Stimulated activated CD4-positive, alpha-beta T cell treated with anti-CD3 and anti-CD28 coated beads, Interleukin-2, amount 100 ng/mL, for 24 hours (primary cell): Measurements from ENCODE around the gene GXYLT2.
"Not testable (repeated sequence)": the region's sequence is repeated elsewhere in the genome, so short reads cannot be mapped to it uniquely, and the experiment has no call there.

Experiments used
- DNase-seq, 2 donors: peaks; one replicate each; pipeline ENCODE4 v3.0.0-alpha.2; 2020

GXYLT2 gene

DNA sequence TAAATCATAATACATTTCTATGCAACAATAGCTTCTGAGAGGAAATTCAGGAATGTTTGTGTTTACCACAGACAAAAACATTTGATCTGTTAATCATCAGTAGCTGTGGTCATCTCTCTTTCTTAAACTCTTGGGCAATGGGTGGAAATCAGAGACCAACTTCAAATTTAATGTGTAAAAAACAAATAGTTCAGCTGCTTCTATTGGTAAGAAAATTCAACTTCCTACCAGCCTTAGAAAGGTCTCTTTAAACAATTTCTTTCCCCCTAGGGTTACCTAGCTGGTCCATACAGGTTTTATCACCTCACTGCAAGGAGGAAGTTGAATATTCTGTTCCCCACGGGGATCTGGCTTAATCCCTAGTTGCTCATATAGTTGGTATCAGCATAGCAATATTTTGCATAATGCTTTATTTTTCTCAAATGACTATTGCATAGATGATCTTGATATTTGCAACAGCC, 88.5 kb downstream of the GXYLT2 start:
- DNase-seq, result no peak

DNA sequence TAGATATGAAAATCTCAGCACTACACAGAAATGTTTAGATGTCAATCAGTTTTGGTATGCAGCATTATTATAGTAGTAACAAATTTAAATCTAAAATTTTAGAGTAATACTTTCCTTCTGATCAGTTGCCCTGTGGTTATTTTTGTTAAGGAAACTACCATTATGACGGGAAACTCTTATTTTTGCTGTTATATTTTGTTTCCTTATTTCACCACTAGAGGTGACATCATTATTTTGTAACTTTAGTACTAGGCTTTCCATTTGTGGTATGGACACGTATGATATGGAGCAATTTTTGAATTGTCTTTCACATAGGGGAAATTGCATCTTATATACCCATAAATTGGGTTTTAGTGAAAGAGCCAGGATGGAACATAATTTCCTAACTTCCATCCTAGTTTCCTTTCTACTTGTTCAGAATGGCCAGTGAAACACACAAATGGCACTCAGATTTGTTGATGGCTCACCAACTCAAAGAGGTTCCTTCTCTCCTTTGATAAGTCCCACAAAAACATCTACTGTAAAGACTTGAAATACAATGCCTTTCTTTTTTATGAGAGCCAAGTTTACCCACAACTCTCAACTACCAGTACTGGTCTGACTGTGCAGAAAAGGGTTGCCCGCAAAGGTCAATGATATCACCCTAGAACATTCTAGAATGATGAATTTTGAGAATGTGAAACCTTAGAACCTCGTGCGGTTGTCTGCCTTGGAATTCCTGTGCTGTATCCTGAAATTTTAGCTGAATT, 89.4 kb downstream of the GXYLT2 start:
- no peak for DNase-seq

DNA sequence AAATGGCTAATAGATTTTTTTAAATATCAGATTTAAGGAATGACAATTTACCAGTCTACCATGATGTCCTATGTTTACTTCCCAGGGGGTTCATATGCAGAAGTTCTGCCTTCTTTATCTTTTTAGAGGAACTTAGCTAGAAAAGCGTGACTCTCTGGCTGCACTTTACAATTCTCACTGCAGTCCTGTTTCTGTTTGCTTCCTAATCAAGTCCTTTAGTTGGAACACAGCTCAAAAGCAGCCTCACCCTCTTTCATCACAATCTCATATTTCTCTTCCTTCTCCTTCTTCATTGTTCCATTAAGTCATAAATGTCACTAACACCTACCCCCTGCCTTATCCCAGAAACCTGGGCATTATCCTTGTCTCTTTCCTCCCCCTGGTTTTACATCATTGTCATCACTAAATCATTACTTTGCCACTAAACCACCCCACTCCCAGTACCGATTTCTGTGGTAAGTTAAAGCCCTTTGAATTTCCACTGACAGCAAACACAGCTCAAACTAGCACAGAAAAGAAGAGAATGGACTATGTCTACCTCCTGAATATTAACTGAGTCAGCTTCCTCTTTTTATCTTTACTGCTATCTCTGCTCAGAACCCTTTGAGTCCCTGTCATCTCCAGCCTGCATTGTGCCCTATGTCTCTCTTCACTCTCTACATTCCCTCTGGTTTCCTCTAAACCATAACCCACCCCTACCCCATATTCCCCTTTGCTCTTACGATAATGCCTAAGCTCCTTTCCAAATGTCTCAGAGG, 94.9 kb downstream of the GXYLT2 start:
- DNase-seq, result no peak

DNA sequence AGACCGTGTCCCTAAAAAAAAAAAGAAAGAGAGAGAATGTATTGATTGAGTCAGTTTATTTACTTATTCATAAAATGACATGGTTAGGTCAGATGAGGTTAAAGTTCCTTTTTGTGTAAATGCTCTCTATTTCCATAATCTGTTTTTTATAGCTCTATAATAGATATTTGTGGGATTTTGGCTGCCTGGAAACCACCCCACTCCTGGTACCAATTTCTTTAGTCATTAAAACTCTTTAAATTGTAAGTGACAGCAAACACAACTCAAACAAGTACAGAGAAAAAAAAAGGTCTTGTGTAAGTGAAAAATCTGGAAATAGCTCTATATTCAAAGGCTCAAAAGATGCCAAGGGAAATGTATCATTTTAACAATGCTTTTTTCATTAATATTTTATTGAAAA, 97.7 kb downstream of the GXYLT2 start:
- no peak for DNase-seq

DNA sequence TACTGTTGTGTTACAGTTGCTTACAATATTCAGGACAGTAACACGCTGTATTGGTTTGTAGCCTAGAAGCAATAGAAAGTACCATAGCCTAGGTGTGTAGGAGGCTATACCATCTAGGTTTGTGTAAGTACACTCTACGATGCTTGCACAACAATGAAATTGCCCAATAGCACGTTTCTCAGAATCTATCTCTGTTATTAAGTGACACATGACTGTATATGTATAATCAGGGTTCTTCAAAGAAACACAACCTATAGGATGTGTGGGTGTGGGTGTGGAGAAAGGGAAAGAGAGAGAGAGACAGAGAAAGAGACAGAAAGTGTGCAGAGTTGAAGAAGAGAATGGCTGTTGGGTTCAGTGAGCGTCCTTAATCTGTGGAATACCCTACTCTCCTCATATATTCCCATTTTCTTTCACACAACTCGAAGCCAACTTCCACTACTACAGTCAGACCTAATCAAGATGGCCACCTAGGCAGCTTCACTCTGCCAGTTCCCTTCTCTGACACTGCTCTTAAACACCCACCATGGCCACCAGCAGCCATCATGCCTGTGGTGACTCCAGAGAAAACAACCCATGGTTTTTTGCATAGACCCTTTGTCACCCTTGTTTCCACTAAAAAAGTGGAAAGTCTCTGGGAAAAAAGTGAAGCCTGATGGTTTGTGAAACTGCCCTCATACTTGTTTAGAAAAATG, 103.0 kb downstream of the GXYLT2 start:
- no peak for DNase-seq

DNA sequence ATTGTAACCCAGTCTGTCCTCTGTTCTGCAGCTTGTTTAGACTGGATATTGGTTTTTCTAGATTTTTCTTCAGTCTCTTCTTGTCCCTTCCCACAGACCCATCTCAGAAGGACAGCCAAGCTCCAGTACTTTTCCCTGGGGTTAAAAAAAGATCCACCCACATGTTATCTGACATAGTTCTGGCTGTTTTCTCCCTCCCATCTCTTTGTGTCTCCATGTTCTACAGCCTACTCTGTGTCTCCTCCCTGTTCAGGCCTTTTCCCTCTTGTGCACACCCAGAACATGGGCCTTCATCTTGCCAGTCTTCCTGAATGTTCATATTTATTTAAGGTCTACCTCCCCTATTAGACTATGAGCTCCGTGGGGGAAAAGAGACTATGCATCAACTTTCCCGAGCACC, 103.7 kb downstream of the GXYLT2 start:
- DNase-seq, result no peak

DNA sequence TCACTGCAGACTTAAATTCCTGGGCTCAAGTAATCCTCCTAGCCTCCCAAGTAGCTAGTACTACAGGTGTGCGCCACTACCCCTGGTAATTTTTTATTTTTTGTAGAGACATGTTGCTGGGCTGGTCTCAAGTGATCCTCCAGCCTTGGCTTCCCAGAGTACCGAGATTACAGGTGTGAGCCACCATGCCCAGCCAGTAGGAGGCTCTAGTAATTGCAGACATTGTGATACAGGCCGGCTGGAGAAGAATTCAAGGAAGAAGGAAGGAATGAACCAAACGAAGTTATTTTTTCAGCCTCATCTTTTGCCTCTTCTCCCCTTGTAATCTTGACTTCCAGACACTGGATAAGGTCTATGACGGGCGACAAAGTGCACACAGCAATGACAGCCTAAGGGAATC, 105.5 kb downstream of the GXYLT2 start:
- DNase-seq, result no peak

DNA sequence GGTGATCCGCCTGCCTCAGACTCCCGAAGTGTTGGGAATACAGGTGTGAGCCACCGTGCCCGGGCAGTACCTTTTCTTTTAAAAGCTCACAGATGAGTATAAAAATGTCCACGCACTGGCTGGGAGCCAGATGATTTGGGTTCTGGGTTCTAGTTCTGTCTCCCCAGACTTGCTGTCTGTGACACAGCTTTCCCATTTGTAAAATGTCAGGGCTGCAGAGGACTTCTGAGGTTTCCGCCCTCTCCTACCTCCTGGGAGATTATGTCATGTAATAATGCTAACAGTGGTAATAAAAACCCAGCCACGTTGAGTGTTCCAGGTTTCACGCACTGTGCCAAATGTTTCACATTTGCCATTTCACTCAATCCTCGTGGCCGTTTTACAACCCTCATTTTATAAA, 107.5 kb downstream of the GXYLT2 start:
- DNase-seq, result no peak

DNA sequence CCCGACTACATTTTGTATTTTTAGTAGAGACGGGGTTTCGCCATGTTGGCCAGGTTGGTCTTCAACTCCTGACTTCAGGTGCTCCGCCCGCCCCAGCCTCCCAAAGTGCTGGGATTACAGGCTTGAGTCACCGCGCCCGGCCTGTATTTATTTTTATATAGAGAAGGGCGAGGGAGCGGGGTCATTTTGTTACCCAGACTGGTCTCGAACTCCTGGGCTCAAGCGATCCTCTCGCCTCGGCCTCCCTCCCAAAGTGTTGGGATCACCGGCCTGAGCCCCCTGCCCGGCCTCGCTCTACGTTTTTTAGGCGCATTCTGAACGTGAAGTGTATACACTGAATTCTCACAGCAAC, 108.3 kb downstream of the GXYLT2 start:
- no peak for DNase-seq

DNA sequence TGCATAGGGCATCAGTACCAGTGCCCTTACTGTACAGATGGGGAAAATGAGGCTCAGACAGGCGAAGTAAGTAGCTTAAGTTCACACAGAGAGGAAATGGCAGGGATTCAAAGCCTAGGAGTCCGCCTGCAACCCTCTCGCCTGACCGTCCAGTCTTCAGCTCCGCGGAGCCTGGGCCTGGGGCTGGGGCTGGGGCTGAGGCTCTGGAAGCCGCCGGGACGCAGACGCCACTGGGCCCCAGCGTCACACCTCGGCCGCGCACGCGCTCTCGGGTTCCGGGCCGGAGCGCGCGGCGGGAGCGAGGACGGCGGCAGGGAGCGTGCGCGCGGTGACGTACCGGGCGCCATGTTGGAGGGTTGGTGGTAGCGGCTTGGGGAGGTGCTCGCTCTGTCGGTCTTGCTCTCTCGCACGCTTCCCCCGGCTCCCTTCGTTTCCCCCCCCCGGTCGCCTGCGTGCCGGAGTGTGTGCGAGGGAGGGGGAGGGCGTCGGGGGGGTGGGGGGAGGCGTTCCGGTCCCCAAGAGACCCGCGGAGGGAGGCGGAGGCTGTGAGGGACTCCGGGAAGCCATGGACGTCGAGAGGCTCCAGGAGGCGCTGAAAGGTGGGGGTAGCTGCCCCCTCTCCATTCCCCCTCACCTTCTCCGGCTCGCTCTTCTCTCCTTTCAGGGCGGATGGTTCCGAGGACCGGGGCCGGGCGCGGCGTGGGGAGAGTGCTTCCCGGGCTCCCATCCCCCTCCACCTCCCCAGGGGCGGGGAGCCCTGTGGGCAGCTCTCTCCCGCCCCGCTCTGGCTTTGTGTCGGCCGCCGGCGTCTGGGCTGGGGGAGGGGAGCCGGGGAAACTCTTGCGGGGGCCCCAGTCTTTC, 108.9 kb downstream of the GXYLT2 start, which contains the start of gene PPP4R2:
PPP4R2 (plus strand) TSS at position 339 of the 861 bp plus-strand sequence; CDS start at position 566, 227 bp downstream.
- DNase-seq, result peak; percentile 90 to 93

DNA sequence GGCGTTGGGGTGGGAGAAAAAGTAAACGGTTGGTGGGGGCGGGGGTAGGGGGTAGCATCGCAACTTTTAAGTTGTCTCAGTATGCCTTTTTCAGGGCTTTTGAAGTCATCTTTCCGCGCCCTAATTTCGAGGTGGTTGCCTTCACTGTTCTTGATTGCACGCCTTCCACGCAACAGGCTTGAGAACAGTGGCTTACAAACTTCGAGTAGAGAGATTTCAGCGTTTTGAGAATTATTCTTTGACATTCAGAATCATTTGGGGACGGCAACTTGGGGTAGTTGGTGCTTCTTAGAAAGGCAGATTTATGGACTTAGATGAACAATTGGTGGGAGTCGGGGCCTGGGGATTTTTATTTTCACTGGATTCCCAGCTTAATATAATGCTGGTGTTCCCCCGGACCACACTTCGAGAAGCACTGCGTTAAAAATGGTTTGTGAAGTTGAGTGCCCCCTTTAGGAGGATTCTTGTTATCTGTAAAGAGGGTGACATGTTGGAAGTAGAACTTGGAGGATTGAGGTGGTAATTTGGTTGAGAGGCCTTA, 109.6 kb downstream of the GXYLT2 start:
- peak in 1 of 2 donors; percentile 37 for DNase-seq

DNA sequence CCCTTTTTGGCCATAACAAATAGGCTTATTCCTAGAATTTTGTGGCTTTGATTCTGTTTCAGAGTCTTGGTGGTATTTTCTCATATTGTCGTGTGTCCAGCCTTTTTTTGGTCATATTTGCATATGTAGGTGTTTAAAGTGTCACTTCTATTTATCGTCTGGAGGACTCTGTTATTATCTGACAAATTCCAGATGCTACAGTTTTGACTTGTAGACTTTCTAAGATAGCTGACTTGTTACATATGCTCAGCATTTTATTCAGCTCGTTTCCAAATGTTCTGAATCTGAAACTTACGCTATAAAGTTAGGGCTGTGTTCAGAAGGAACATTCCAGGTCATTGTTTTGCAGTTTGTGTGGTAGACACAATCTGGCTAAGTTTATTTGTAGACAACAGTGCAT, 110.6 kb downstream of the GXYLT2 start:
- DNase-seq, result no peak

DNA sequence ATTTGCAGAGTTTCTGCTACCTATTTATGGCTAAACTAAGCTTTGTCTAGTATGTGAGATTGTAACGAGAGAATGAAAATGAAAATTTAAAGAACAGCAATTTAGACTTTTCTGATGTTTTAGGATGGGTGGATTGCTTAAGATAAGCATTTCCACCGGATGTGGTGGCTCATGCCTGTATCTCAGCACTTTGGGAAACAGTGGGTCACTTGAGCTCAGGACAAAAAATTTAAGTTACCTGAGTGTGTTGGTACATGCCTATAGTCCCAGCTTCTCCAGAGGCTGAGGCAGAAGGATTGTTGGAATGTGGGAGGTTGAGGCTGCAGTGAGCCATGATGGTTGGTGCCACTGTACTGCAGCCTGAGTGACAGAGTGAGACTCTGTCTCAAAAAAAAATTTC, 112.1 kb downstream of the GXYLT2 start:
- DNase-seq, result no peak

DNA sequence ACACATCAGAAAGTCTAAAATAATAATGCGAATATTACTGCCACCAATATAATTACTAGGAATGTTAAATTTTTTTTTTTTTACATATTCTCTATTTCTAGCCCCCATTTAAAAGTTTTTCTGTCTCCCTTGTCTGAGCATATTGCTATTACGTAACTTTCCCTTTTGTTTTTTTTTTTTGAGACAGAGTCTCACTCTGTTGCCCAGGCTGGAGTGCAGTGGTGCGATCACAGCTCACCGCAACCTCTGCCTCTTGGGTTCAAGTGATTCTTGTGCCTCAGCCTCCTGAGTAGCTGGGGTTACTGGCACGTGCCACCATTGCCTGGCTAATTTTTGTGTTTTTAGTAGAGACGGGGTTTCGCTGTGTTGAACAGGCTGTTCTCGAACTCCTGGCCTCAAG, 115.2 kb downstream of the GXYLT2 start:
- not testable (repeated sequence) for DNase-seq

DNA sequence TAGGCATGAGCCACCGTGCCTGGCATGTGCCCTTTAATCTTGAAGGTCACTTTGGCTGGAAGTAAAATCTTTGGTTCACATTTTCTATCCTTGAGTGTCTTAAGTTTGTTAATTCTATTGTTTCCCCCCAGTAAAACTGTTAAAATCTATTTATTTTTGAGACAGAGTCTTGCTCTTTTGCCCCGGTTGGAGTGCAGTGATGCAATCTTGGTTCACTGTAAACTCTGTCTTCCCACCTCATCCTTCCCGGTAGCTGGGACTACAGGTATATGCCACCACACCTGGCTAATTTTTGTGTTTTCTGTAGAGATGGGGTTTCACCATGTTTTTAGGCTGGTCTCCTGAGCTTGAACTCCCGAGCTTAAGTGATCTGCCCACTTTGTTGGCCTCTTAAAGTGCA, 116.5 kb downstream of the GXYLT2 start:
- DNase-seq, result no peak

DNA sequence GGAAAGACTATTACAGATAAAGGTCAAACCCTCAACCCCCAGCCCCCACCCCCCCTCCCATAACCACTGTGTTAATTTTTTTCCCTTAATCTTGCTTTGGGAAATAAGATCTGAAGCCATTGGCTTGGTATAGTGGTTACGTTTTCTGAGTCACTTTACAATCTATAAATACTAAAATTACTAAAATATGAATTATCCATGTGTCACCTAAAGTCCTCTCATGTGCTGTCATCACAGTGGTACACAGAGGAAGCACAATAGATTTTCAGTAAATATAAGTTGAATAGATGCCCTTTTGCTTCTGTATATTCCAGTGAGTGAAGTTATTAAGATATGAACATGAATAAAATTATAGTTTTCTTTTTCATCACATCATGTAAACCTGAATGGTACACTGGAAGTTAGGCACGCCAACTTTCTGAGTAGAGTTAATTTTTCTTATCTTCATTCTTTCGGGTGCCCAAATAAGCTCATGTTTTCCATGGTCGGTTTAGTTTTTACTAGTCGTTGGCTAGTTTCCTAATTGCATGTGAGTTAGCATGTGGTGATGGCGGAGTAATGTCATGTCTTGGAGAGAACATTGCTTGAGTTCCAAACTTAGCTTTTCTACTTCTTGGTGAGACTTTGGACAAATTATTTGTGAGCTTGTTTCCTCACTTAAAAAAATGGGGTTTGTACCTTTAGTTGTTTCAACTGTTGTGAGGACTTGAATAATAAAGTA, 120.3 kb downstream of the GXYLT2 start:
- DNase-seq, result no peak

DNA sequence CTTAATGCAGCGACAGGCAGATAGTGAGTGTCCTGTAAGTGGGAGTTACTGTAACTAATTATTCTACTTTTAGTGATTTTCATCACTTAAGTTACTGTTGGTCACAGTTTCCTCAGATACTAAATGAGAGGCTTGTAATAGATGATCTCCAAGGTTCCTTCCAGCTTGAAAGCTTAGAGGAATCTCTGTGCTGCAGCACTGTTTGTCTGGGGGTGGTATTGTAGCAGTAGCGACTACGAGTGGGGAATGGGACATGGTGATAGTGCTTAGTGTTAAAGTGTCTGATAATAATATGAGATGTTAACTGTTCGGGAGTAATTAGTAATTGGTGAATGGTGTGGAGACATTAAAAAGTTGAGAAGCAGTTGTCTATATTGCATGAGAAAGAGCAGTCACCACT, 121.2 kb downstream of the GXYLT2 start:
- no peak for DNase-seq

DNA sequence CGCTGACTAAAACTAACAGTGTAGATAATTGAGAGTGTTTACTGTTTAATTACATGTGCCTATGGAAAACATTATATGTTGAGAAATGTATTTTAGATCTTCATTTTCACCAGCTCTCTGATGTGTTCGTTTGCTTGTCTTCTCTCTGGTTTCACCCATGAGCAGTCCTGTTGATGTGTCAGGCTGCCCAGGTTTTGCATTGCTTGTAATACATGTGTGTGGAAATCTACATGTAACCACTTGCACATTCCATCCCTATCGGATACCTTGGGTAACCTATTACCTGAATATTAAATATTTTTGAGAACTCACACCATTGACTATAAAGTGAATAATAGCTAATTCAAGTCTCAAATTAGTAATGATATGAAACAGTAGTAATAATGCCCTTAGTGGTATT, 121.9 kb downstream of the GXYLT2 start:
- no peak for DNase-seq

DNA sequence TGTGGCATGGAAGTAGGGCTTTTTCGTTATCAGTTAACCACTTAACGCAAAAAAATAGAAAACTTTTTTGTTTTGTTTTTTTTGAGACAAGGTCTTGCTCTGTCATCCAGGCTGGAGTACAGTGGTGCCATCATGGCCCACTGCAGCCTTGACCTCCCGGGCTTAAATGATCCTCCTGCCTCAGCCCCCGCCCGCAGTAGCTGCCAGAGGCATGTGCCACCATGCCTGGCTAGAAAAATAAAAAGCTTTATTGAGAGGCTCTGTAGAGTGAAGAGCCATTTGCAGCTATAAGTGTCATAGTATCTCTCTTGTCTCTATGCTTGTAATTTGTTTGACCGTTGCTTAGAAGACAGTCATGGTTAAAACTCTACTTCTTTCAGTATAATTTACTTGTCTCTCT, 122.3 kb downstream of the GXYLT2 start:
- no peak for DNase-seq

DNA sequence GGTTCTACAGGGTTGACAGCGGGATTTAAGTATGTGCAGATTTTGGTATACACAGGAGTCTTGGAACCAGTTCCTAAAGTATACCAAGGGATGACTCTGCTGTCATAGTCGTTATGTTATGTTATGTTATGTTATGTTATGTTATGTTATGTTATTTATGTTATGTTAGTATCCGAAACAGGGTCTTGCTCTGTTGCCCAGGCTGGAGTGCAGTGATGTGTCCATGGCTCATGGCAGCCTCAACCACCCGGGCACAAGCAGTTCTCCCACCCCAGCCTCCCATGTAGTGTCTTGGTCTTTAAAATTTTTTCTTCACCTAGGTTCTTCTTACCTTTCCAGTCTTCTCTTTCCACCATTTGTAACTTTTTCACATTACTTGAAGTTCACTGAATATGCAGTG, 130.5 kb downstream of the GXYLT2 start:
- no peak for DNase-seq

DNA sequence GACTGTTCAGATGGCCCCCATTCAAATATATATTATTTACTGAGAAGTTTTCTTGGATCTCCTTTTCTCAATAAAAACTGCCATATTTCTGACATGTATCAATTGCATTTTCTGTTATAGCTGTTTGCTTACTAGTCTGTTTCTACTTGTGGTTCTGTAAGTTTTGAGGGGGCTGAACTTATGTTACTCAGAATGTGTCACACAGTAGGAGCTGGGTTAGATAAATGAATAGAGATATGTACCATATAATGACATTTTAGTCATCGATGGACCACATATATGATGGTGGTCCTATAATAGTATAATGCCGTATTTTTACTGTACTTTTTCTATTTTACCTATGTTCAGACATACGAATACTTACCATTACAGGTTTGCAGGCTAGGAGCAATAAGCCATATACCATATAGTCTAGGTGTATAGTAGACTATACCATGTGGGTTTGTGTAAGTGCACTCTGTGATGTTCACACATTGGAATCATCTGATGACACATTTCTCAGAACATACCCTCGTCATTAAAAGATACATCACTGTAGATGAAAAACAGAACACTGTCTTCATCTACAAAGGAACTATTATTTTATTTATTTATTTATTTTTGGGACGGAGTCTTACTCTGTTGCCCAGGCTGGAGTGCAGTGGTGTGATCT, 131.1 kb downstream of the GXYLT2 start:
- no peak for DNase-seq
